NCI-H226 (cell line): ENCODE data around the gene ABCF3.

ENCODE experiments used
- DNase-seq: peaks from one replicate; pipeline ENCODE4 v3.0.0-alpha.2; 2015

Gene ABCF3

DNA sequence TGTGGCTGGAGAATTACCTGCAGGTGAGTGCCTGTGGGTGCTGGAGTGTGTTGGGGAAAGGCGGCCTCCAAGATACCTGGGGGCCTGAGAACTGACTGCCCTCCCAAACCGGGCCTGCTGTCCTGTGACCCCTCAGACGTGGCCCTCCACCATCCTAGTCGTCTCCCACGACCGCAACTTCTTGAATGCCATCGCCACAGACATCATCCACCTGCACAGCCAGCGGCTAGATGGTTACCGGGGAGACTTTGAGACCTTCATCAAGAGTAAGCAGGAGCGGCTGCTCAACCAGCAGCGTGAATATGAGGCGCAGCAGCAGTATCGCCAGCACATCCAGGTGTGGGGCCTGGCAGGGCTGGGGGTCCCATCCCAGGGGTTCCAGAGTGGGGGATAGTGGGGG lies 3.4 kb downstream of the ABCF3 start:
- no peak for DNase-seq

DNA sequence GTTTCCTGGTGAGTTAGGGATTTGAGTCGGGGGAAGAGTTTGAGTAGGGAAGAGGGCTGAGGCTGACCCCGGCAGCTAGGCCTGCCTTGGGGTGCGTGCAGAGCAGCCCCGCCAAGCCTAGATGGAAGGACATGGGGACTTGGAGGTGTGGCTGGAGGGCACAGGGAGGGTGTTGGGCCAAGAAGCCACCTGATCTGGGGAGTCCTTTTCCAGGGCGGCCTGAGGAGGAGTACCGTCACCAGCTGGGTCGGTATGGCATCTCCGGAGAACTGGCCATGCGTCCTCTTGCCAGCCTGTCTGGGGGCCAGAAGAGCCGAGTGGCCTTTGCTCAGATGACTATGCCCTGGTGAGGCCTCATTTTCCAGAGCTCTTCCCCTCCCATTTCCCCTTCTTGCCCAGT lies 6.9 kb downstream of the ABCF3 start:
- DNase-seq = no peak

DNA sequence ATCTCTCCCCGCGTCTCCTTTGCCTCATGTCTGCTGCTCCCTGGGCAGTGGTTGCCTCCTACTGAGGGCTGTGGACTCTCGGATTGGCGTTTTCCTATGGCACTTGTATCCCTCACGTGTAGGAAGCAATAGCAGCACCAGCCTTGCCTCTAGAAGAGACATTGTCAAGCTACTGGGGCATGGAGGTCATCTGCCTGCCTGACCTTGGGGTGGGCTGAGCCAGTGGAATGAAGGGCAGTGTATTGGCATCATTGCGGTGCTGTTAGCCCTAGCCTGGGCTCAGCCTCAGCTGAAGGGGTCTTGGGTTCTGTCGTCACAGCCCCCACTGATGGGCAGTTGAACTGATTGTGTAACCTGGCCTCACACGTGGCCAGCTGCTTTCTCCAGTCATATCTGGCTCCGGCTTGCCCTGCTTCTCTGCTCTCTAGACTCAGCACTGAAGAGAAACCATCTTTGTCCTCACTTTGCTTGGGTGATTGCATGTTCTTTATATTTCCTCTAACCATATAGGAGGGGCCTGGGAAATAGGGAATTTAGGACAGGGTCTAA lies 8.1 kb downstream of the ABCF3 start:
- DNase-seq = no peak

DNA sequence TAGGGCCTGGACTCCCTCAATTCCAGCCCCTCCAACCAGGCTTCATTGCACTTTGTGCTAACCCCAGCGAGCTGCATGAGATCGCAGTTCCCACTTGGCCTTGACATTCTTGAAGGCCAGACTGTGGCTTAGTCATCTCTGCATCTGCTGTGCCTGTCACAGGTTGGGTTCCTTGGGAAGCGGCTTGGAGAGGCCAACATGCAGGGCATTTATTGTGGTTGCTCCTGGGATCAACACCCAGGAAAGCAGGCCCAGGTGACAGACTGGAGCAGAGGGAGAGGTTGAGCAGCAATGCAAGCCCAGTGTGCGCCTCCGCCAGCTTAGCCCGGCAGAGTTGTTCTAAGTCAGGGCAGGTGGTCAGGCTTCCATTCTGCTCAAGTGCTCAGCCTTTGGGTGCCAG lies 10.5 kb downstream of the ABCF3 start:
- no peak for DNase-seq

DNA sequence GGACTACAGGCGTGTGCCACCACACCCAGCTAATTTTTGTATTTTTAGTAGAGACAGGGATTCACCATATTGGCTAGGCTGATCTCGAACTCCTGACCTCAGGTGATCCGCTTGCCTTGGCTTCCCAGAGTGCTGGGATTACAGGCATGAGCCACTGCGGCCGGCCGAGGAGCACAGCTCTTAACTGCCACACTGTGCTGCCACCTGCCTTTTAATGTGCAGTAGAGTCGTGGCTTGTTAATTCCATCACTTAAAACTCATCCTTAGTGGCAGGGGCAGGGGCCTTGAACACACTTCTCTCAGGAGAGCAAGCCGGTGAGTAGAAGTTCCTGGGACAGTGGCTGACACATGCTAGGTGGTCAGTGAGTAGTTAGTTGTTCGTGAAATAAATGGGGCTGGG lies 12.5 kb downstream of the ABCF3 start:
- no peak for DNase-seq

DNA sequence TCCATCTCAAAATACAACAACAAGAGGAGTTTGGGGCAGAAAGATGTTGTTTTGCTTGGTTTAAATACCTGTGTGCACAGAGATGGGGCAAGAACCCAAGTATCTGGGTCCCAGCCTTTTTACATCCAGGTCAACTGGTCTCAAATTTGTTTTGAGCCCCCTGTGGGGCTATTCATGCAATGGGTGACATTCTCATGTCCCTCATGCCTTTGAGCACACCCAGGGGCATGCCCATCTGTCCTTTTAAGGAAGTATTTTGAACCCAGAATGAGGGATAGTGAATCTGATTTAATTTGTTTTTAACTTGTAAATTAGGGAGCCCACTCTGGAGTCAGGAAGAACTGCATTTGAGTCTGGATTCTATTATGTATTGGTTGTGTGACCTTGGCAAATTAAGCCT lies 14.8 kb downstream of the ABCF3 start:
- DNase-seq = no peak

DNA sequence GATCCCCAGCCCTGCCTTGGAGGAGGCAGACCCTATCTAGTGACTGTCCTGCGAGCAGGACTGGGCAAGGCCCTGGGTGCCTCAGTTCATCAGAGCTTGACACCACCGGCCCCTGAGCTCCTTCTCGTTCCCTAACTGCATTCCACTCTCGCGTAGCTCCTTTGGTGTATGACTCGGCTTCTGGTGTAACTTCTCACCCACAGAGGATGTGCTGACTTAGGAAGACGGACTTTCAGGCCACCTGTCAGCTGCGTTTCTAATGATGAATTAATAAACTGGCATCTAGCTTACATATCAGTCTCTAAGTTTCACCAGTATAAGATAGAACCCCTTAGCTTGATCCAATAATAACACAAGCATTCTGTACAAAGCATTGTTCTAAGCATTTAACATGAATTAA lies 17.5 kb downstream of the ABCF3 start:
- no peak for DNase-seq

DNA sequence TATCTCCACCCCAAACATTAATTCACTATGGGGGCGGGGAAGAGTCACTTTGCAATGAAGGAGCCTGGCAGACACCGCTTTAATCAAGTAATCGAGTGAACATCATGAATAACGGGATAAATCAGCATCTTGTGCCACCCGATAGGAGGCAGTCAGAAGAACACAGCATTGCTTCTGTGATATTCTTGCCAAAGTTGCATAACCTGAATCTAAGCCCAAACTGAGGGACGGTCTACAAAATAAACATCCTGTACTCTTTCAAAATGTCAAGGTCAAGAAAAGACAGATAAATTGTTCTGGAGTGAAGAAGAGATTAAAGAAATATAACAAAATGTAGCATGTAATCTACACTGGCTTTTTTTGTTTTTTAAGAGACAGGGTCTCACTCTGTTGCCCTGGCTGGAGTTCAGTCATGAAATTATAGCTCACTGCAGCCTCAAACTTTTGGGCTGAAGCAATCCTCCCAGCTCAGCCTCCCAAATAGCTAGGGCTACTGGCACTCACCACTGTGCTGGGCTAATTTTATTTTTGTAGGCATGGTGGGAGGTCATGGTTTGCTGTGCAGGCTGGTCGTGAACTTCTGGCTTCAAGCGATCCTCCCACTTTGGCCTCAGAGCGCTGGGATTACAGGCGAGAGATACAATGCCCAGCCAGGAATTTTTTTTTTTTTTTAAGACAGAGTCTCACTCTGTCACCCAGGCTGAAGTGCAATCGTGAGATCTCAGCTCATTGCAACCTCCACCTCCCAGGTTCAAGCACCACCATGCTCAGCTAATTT lies 23.3 kb downstream of the ABCF3 start:
- DNase-seq = no peak

DNA sequence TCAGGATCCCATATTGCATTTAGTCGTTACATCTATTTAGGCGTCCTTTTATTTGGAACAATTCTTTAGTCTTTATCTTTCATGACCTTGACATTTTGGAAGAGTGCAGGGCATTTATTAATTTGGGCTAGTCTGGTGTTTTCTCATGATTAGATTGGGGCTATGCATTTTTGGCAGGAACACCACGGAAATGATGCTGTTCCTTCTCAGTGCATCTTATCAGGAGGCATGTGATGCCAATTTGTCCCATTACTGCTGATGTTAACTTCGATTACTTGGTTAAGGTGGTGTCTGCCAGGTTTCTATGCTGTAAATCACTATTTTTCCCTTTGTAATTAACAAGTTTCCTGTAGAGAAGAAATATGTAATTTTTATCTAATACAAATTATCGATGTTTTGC lies 25.3 kb downstream of the ABCF3 start:
- DNase-seq = no peak

- no peak for DNase-seq
These were observed 25.7 kb downstream of the ABCF3 start for GRCh38 chr3:184211718-184212117.

DNA sequence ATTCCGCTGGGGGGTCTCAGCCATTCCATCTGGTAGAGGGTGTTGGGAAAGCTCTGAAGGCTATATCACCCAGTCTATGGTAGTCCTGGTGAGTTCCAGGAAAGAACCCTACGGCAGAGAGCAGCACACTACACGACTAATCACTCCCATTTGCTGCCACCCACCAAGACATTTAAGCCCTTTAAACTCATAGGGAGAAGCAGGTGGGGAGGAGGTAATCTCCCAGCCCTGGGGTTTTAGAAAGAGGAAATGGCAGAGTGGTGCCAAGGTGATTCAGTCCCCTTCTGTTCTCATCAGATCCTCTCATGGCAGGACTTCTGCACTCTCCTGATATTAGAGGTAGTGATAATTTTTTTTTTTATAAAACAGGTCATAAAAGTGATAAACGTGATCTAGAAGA lies 32.8 kb downstream of the ABCF3 start:
- DNase-seq = no peak

- DNase-seq = no peak
These were observed 36.5 kb downstream of the ABCF3 start for GRCh38 chr3:184222521-184222920.

- no peak for DNase-seq
These were observed 37.9 kb downstream of the ABCF3 start for GRCh38 chr3:184223946-184224345.

DNA sequence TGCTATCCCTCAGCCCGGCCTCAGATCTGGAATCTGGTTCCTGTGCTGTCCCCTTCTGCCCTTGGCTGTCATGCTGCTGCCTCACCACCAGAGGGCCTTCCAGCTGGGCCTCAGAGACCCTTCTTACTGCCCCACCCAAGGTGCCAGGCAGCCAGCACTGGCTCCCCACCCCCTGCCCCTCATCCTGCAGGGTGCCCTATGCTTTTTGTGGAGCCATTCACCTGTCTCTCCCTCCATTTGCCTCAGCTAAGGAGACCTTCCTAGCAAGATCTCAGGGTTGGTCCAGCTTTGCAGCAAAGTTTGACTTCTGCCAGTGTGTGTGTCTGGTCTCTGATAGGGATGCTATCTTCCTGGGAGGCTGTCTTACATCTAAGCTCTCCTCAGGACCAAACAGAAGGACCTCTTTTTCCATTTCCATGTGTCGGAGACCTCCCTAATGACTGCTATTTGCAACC lies 41.5 kb downstream of the ABCF3 start:
- no peak for DNase-seq

DNA sequence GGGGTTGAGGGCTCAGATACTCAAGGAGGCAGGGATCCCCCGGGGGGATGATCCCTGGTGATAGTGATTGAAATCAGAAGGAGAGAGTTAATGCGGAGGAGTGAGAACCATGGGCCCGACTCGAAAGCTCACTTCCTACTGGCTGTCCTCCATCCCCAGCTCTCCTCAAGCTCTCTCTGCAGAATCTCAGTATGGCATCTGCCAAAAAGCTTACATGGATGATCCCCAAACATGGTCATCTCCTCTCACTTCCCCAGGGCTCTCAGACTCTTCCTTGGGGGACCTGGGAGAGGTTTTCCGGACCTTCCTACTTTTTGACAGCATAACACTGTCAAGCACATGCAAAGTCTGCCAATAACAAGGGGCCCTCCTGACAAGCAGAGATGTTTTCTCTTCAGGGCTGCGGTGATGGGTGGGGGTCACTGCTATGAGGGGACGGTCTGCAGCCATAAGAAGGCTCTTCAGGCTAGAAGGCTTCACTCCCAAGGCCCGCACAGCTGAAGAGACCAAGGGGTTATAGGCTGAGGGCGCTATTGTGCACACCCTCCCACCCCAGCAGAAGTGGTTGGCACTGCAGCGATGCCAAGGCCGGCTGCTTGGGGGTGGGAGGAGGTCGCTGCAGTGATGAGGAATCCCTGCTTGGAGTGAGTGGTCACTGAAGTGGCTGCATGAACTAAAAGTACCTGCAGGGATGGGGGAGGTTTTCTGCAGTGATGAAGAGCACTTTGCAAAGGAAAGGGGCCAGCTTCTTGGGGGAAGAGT lies 42.6 kb downstream of the ABCF3 start:
- no peak for DNase-seq

DNA sequence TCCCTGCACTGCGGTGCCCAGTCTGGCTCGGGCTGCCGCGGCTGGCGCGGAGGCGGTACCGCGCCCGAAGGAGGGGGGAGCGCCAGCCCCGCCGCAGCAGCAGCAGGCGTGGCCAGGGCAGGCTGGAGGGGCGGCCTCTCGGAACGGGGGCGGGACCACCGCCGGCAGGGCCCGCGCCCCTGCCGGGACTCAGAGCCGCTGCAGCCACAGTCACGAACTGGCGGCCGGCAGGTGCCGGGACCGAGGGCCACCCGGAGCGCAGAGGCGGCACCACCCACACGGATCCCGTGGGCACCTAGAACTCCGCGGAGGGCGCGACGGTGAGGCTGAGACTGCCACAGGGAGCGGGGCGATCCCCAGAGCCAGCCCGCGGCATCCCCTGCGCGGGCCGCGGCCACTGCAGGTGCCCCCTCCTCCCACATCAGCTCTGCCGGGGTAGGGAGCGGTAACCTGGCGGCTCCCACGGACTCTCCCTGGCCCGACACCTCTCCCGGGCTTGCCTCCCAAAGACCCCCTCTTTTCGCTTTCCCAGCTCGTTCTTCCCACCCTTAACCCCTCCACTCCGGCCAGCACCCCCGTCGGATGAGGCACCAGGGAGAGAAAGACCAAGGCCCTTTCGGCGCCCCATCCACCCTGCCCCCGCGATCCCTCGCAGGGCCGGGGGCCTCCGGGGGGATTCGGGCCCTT lies 43.5 kb downstream of the ABCF3 start, which contains the start of gene VWA5B2:
Gene VWA5B2 (plus strand): TSS at position 192 of the 687 bp plus-strand sequence. CDS start 944 bp downstream, outside the sequence.
- peak; percentile 58 for DNase-seq

DNA sequence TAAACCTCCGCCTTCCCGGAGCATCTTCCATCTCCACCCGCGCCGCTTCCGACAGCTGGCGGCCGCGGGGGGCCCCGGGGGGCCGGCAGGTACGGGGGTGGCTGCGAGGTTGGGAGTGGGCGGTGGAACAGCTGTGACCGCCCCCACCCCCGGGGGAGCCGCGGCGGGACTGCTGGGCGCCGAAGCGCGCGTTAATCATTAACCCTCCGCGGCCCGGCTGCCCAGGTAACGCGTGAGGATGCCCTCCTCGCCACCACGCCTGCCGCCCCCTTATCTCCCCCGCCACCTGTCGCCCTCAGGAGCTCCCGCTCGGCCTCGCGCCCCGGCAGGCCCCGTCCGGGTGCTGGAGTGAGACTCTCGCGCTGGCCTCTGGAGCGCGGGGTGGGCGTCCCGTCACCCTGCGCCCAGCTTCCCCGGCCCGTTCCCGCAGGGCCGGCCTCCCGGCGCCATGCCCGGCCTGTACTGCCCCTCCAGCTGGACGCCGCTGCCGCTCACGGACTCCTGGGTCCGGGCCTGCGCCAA lies 44.1 kb downstream of the ABCF3 start:
- DNase-seq = no peak

DNA sequence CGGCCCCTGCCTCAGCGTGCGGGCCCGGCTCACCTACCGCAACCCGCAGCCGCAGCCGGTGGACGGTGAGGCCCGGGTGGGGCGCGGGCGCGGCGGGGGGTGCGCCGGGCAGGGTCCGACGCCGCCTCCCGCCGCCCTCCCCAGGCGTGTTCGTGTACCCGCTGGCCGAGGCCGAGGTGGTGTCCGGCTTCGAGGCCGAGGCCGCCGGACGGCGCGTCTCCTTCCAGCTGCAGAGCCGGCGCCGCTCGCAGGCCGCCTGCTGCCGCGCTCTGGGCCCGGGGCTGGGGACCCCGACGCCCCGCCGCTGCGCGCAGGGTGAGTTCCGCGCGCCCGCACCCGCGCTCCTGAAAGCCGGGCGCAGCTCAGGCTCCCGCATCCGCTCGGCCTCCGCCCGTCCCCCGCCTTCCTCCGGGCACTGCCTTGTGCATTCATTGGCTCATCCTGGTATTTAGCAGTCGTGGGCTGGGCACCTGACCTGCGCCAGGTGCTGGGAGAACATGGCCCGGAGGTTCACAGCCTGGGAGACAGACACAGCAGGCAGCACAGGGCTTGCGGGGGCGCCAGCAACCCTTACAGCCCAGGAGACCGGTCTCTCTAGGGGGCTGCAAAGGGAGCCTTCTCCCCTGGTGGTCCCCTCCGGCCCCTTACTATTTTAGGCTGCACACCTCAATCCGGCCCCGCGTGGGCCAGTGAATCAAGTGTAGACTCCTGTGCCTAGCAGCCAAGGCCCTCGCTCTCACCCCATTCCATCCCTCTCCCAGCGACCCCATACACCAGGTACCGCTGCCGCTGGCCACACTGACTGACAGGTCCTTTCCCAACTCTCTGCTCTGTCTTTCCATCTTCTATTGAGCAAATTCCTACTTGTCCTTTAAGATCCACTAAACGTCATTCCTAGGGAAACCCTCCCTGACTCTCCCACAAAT lies 44.9 kb downstream of the ABCF3 start:
- no peak for DNase-seq

- no peak for DNase-seq
These were observed 45.7 kb downstream of the ABCF3 start for GRCh38 chr3:184231671-184232070.

- no peak for DNase-seq
These were observed 47.3 kb downstream of the ABCF3 start for GRCh38 chr3:184233127-184233843.

DNA sequence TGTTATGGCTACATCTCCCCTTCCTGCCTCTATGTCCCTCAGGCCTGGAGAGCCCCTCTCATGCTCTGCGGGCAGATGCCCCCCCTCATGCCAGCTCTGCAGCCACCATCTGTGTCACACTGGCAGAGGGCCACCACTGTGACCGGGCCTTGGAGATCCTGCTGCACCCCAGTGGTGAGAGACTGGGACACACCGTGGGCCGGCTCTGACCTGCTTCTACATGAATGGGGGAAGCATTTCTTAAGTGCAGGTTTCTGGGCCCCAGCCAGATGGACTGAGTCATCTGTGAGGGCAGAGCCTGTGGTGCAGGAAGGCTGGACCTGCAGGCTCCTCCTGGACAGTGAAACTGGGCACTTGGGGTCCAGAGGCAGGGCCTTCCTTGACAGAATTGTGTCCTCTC lies 48.2 kb downstream of the ABCF3 start:
- DNase-seq = peak; percentile 91
